AG20443 (cell line): ENCODE results near the gene NPC1.
"Not testable (repeated sequence)": the region's sequence is repeated elsewhere in the genome, so short reads cannot be mapped to it uniquely, and the experiment has no call there.

Experiments
- DNase-seq: peaks from one replicate; pipeline ENCODE4 v3.0.0; 2012; ENCODE audit warnings: low spot score, mixed read lengths

The NPC1 gene

DNA sequence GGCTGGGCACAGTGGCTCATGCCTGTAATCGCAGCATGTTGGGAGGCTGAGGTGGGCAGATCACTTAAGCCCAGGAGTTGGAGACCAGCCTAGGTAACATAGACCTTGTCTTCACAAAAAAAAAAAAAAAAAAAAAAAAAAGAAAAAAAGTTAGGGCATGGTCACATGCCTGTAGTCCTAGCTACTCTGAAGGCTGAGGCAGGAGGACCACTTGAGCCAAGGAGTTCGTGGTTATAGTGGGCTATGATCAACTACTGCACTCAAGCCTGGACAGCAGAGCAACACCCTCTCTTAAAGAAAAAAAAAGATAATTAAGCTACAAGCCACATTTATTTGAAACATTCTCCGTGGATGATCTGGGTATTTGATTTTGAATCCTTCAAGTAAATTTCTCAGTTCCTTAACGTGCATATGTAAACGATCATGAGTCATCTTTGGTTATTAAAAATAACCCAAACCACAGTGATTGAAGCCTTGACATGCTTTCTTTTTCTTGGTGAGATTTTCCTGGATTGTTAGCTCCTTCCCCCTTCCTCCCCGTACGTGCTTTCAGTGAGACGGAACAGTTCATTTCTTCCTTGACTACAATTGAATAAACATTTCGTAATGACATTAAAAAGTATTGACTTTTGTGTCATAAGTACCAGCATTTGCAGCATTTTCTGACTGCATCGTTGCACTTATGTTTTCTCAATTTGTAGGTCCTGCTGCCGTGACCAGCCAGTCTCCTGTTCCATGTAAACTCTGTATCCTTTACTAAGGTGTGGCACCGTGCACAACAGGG, 62.7 kb downstream of the NPC1 start:
- DNase-seq: peak; percentile 55

DNA sequence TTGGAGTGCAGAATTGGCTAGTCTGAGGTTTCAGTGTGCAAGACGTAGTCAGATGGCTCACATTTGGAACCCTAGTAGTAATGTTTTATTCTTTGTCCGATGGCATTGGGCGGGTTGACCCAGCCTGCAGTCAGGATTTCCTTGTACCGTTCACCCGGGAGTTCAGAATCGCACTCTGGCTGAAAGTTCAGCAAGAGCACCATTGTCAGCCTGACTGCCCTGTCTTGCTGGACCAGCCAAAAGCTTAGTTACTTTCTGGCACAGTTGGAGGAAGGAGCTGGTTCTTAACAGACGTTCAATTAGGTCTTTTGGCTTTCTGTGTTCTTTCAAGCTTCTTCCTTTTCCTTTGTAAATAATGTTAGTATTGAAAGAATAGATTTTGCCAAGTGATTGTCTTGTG, 64.4 kb downstream of the NPC1 start:
- DNase-seq: no peak

DNA sequence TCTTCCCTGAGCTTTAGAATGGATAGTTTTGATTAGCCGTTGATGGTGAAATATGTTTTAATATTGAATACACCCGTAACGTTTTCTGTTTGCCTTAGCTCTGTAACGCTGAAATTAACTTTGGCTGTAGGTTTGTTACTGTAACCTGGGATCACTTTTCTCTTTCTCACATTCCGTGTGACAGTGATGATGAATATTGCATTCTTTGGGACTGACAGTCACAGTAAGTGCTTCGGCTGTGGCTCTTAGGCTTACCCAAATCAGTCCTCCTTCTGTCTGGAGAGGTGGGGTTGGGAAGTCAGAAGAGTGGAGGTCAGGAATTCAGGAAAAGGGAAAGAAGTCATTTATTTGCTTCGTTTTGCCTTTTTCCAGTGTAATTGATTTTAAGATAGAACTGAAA, 65.0 kb downstream of the NPC1 start:
- DNase-seq: no peak

DNA sequence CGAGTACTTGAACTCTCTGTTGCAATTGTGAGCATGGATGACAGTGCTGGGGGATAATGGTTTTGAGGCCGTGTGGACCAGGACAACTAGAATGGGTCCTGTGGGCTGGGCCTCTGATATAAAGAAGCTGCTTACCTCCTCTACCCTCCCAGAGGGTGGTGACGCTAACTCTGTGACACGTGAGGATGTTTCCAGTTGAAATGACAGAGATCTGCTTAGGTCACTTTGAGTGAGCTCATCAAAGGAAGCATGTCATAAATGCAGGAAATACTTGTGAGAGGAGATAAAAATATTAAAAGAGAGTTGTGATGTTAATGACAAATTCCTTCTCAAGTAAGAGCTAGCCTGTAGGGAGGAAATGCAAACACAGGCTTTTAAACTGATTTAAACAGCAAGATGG, 66.6 kb downstream of the NPC1 start:
- no peak for DNase-seq

DNA sequence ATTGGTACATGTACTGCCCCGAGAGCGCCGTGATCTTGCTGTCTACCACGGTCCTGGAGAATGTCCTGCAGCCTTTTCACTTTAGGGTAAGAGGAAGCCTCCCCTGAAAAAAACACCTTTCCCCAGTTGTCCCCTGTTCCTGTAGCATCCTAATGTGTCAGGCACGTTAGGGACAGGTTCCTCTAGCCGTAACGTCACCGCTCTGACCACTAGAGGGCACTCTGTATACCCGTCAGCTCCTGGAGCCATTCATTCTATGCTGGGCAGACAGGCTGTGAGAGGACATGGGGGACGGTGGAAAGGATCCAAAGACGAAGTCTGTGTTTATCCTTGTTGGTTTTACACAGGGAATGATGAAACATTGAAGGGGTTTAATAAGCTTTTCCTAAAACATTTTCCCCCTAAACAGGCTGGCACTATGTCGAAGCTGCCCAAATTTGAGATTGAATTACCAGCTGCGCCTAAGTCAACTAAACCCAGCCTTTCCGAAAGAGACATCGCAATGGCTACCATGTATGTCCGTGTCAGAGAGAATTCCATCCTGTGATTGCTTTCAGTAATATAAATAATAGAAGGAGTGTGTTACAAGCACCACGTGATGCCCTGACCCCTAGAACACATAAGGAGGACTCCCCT, 70.3 kb downstream of the NPC1 start:
- peak; percentile 82 for DNase-seq

DNA sequence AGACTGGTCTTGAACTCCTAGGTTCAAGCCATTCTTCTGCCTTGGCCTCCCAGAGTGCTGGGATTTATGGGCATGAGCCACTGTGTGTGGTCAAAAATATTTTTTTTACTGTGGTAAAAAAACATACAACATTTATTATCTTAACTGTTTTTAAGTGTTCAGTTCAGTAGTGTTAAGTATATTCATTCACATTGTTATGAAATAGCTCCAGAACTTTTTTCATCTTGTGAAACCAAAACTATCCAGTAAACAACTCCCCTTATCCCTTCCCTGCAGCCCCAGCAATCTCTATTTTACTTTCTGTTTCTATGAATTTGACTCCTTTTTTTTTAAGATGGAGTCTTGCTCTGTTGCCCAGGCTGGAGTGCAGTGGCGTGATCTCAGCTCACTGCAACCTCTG, 73.7 kb downstream of the NPC1 start:
- no peak for DNase-seq

DNA sequence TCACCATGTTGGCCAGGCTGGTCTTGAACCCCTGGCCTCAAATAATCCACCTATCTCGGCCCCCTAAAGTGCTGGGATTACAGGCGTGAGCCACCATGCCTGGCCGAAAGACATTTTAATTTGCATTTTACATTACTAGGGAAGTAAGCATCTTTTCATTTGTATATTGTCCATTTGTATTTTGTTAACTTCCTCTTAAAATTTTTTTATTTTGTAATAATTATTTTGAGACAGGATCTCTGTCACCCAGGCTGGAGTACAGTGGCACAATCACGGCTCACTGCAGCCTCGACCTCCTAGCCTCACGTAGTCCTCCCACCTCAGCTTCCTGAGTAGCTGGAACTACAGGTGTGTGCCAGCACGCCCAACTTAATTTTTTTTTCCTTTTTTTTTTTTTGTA, 74.1 kb downstream of the NPC1 start:
- not testable (repeated sequence) for DNase-seq

DNA sequence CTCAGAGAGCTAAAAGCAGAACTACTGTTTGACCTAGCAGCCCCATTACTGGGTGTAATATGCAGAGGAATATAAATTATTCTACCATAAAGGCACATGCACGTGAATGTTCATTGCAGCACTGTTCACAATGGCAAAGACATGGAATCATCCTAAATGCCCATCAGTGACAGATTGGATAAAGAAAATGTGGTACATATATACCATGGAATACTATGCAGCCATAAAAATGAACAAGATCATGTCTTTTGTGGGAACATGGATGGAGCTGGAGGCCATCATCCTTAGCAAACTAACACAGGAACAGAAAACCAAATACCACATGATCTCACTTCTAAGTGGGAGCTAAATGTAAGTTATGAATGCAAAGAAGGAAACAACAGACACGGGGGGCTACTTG, 75.4 kb downstream of the NPC1 start:
- not testable (repeated sequence) for DNase-seq

DNA sequence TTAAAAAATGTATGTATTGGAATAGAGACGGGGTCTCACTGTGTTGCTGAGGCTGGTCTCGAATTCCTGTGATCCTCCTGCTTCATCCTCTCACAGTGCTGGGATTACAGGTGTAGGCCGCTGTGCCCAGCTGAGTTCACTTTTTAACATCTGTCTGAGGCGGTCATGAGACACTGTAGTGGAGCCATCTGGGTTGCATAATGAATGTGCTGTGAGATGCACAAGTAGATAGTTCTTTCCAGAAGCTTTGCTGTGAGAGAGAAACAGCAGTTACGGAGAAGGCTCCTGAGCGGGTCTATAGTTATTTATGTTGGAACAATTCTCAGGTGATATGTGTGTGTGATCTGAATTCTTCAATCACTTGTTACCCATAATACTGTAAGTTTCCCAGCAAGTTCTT, 79.9 kb downstream of the NPC1 start:
- DNase-seq: no peak

DNA sequence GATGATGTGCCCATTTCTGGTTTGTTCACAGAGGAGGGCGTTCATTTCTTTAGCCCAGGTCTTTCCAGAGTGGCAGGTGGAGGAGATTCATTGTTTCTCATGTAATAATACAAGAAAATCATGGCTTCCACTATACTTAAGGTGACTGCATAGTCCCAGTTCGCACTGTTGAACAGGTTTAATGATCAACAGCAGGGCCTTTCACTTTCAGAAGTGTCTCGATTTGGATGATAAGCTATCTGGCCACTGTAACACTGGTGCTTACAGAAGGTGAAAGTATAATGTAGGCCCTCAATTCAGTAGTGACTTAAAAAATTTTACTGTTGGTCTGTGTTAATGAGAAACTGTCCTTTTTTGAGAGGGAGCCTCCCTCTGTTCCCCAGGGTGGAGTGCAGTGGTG, 81.6 kb downstream of the NPC1 start:
- DNase-seq: no peak

DNA sequence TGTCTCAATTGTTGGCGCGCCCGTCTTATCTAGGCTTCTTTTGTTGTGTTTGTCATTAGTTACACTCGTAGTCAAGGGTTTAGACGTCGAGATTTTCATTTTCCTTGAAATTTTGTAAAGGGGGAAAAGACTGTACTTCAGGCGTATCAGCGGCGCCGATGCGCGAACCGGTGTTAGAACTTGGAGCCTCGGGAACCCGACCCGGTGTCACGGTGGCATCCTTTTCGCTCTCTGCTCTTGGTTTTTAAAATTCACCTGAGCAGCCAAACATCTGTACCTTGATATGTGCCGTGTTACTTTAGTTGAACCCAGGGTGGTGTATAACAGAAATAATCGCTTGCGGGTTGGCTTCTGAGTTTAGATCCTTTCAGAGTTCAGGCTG, 82.4 kb downstream of the NPC1 start:
- peak; percentile 28 for DNase-seq

DNA sequence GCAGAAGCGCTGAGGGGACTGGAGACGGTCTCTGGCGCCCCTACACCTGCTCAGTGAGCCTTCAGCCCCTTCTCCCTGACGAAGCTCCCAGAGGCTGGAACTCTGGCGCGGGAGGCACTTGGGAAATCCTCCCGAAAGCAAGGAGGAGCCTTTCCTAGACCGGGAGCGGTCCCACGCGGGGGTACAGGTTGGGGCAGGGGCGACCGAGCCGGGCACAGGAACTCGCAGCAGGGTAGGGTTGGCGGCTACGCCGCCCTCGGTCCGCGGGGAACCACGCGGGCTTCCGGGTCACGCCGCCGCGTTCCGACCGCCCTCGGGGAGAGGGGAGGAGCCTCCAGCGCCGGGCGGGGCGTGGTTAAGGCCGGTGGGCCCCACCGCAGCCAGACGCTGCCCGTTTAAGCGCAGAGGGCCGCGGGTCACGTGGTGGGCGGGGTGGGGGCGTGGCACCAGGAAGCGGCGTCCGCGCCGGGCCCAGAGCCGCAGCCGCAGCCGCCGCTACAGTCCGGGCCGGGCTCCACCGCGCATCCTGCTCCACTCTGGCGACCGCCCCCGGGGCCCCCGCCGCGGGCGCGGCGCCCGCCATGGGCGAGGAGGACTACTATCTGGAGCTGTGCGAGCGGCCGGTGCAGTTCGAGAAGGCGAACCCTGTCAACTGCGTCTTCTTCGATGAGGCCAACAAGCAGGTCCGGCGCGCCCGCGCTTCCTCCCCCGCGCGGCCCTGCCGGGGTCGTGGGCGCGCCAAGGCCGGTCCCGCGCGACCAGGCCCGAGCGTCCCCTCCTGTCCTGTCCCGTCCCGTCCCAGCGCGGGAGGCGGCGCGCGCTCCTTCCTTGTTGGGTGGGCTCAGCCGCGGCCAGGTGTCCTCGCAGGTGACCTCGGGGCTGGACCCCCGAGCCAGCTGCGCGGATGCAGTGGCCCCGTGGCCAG, 83.0 kb downstream of the NPC1 start, which contains the start of gene RMC1:
RMC1 (plus strand) TSS at position 474 of the 925 bp plus-strand sequence; CDS start at position 582, 108 bp downstream.
- DNase-seq: peak; percentile 99

DNA sequence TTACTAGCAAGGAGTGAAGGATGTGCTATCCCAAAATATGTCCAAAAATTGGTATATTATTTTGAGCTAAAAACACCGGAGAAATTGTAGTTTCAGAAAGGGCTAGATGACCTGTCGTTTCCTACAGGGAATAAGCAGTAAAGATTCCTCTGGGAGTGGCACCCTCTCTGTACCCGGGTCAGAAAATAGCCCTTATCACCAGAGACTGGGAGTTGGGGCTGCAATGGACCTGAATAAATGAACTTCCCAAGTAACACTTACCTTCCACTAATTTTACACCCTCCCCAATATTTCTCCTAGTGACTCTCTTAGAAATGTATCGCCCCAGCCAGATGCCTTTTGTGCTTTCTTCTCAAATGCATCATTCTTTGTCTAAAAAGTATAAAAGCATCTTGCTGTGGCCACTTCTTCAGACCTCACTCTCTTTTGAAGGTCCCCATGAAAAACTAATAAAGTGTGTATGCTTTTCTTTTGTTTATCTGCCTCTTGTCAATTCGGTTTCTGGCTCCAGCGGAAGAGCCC, 83.7 kb downstream of the NPC1 start:
- DNase-seq: no peak

DNA sequence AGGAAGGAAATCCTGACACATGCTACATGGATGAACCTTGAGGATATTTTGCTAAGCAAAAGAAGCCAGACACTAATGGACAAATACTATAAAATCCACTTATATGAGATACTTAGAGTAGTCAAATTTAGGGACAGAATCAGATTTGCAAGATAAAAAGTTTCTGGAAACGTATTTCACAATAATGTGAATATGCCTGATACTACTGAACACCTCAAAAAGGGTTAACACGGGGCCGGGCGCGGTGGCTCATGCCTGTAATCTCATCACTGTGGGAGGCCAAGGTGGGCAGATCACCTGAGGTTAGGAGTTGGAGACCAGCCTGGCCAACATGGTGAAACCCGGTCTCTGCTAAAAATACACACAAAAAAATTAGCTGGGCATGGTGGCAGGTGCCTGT, 84.7 kb downstream of the NPC1 start:
- DNase-seq: no peak

DNA sequence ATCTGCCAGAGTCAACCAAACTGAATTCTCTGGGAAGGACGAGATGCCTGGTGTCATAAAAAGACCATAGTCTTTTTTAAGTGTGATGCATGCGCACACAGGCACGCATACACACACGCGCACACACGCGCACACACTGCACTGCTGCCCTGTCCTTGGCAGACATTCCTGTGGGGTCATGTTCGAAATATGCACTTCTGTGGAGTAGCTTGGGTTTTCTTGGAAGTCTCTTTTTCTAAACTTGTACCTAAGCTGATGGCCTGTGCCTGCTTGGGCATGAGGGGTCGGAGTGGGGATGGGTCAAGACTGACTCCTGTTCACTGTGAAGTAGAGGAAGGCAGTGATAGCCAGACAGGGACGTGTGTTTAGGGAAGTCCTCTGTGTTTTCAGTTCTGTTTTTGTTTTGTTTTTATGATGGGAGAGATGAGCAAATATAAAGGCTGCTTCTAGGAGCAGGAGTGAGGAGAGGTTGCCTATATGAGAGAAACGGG, 87.0 kb downstream of the NPC1 start:
- DNase-seq: no peak

DNA sequence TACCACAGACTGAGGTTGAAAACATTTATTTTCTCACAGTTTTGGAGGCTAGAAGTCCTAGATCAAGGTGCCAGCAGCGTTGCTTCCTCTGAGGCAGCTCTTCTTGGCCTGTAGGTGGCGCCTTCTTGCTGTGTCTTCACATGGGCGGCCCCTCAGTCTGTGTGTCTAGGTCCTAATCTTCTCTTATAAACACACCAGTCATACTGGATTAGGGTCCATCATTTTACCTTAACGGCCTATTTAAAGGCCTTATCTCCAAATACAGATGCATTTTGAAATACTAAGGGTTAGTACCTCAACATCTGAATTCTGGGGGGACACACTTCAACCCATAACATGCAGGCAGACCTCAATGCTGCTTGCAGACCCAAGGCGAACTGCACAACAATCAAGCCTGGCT, 87.4 kb downstream of the NPC1 start:
- peak; percentile 78 for DNase-seq

DNA sequence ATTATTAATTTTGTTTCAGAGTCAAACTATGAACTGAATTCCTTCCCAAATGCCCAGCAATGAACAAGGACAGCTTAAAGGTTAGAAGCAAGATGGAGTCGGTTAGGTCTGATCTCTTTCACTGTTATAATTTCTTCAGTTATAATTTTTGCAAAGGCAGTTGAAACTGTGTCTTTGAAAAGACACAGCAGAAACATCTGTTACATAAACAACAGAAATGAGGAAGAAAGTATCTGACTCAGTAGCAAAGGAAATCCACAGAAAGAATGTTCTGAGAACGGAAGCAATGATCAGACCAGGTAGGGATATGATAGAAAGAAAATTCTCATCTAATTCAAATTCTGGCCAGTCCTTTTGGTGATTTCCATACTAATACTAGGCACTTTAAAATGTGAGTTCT, 88.2 kb downstream of the NPC1 start:
- DNase-seq: no peak

DNA sequence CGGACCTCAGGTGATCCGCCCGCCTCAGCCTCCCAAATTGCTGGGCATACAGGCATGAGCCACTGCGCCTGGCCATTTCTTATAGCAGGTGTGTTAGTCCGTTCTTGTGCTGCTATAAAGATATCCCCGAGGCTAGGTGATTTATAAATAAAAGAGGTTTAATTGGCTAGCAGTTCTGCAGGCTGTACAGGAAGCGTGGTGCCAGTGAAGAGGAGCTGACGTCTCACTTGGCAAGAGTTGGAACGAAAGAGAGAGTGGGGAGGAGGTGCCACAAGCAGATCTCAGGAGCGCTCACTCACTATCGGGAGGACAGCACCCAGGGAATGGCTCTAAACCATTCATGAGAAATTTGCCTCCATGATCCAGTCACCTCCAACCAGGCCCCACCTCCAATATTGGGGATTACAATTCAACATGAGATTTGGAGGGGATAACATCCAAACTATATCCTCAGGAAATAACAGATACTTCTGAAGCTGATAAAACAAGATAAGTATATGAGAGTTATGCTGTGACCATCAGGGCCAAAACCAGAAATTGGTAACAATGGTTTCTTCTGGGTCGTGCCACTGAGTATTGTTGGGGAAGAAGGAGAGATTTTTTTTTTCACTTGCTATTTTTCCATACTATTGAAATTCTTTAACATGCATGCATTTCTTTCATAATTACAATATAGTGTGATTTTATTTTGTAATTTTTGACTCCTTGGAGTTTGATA, 90.4 kb downstream of the NPC1 start:
- DNase-seq: no peak

DNA sequence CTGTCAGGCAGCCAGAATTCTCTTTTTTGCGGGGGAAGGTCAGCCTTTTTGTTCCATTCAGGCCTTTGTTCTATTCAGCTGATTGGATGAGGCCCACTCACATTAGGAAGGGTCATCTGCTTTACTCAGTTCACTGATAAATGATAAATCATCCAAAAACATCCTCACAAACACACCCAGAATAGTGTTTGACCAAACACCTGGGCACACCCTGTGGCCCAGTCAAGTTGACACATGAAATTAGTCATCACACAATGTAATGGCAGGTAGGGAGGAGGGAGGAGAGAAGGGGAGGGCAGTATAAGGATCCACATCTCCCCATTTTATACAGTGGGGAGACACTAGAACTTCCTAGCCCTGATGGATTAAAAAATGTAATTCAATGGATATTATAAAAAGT, 91.3 kb downstream of the NPC1 start:
- no peak for DNase-seq

DNA sequence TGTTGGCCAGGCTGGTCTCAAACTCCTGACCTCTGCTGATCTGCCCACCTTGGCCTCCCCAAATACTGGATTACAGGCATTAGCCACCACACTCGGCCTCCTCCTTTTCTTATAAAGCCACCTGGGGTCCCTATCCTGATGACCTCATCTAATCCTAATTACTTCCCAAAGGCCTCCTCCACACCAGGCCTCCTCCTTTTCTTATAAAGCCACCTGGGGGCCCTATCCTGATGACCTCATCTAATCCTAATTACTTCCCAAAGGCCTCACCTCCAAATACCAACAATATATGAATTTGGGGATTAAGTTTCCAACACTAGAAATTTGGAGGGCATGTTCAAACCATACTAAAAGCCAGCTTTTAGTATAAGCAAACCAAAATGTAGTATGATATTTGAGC, 92.7 kb downstream of the NPC1 start:
- DNase-seq: no peak

DNA sequence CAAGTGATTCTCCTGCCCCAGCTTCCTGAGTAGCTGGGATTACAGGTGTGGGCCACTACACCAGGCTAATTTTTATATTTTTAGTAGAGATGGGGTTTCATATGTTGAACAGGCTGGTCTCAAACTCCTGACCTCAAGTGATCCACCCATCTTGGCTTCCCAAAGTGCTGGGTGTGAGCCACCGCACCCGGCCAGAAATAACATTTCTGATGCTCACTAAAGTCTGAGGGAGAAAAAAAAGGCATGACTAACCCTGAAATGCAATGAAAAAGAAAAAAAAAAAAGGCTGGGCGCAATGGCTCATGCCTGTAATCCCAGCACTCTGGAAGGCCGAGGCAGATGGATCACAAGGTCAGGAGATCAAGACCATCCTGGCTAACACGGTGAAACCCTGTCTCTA, 96.7 kb downstream of the NPC1 start:
- not testable (repeated sequence) for DNase-seq
